Mesenchymal stem cell (in vitro differentiated cells and primary cell): ENCODE data around the gene ACE.

Source experiments
- DNase-seq: peaks from one replicate; pipeline ENCODE4 v3.0.0-alpha.2; 2013
- H2AFZ ChIP-seq: one replicate; pipeline ENCODE4 v1.6.1; 2013; ENCODE audit warnings: low read depth, mild to moderate bottlenecking, control low read depth, inconsistent platforms, low read length, moderate library complexity
- H2AK5ac ChIP-seq: 2 replicates; pipeline ENCODE4 v1.6.1; 2013; ENCODE audit warnings: low read length, moderate library complexity, mild to moderate bottlenecking, inconsistent platforms; ENCODE audit not compliant: severe bottlenecking
- H2BK120ac ChIP-seq: one replicate; pipeline ENCODE4 v1.6.1; 2013; ENCODE audit warnings: low read depth, mild to moderate bottlenecking, inconsistent platforms, low read length, moderate library complexity
- H2BK12ac ChIP-seq, 2 experiments: one replicate each; pipeline ENCODE4 v1.6.1; 2013; ENCODE audit warnings: inconsistent platforms in 2 of 2, low read length in 2 of 2, mild to moderate bottlenecking in 2 of 2, moderate library complexity in 2 of 2, control low read depth in 1 of 2
- H2BK15ac ChIP-seq: one replicate; pipeline ENCODE4 v1.6.1; 2013; ENCODE audit warnings: mild to moderate bottlenecking, low read depth, inconsistent platforms; ENCODE audit not compliant: poor library complexity, severe bottlenecking
- H2BK5ac ChIP-seq: 2 replicates; pipeline ENCODE4 v1.6.1; 2013; ENCODE audit warnings: low read depth, mild to moderate bottlenecking, low read length, control low read depth, inconsistent platforms; ENCODE audit not compliant: poor library complexity, severe bottlenecking
- H3K14ac ChIP-seq, 2 experiments: one replicate each; pipeline ENCODE4 v1.6.1; 2013; ENCODE audit warnings: inconsistent platforms in 2 of 2, low read length in 2 of 2, control low read depth in 1 of 2, mild to moderate bottlenecking in 1 of 2, moderate library complexity in 1 of 2
- H3K18ac ChIP-seq, 2 experiments: one replicate each; pipeline ENCODE4 v1.6.1; 2013; ENCODE audit warnings: inconsistent platforms in 2 of 2, low read length in 2 of 2, control low read depth in 1 of 2, low read depth in 1 of 2, mild to moderate bottlenecking in 1 of 2
- H3K23ac ChIP-seq, 2 experiments: one replicate each; pipeline ENCODE4 v1.6.1; 2013; ENCODE audit warnings: inconsistent platforms in 2 of 2, low read length in 2 of 2, mild to moderate bottlenecking in 2 of 2, moderate library complexity in 2 of 2, control low read depth in 1 of 2
- H3K27ac ChIP-seq: 2 replicates; pipeline ENCODE4 v1.5.1; 2013; ENCODE audit warnings: mild to moderate bottlenecking, moderate library complexity, low read length, control low read depth, inconsistent platforms; ENCODE audit not compliant: poor library complexity, severe bottlenecking
- H3K27me3 ChIP-seq, 2 experiments: 2 replicates each; pipeline versions ENCODE4 v1.6.1 to v1.7.0; 2013; ENCODE audit warnings: low read length in 2 of 2, mild to moderate bottlenecking in 2 of 2, moderate library complexity in 2 of 2, control low read depth in 1 of 2, inconsistent platforms in 1 of 2; ENCODE audit not compliant: control insufficient read depth in 1 of 2, insufficient read depth in 1 of 2
- H3K36me3 ChIP-seq, 2 experiments: 2 replicates each; pipeline versions ENCODE4 v1.6.1 to v1.7.0; 2013; ENCODE audit warnings: low read length in 2 of 2, control low read depth in 1 of 2, inconsistent platforms in 1 of 2, low read depth in 1 of 2, mild to moderate bottlenecking in 1 of 2; ENCODE audit not compliant: insufficient read depth in 2 of 2, control insufficient read depth in 1 of 2
- H3K4ac ChIP-seq, 2 experiments: one replicate each; pipeline ENCODE4 v1.6.1; 2013; ENCODE audit warnings: inconsistent platforms in 2 of 2, low read length in 2 of 2, mild to moderate bottlenecking in 2 of 2, moderate library complexity in 2 of 2, control low read depth in 1 of 2, low read depth in 1 of 2
- H3K4me1 ChIP-seq: 2 replicates; pipeline ENCODE4 v1.6.1; 2013; ENCODE audit warnings: low read depth, low read length, control low read depth; ENCODE audit not compliant: control insufficient read depth, insufficient read depth
- H3K4me2 ChIP-seq: 2 replicates; pipeline ENCODE4 v1.6.1; 2013; ENCODE audit warnings: low read length, mild to moderate bottlenecking, inconsistent platforms; ENCODE audit not compliant: poor library complexity, severe bottlenecking
- H3K4me3 ChIP-seq, 2 experiments: 2 replicates each; pipeline versions ENCODE4 v1.5.1 to v1.7.0; 2013; ENCODE audit warnings: low read length in 2 of 2, mild to moderate bottlenecking in 2 of 2, control low read depth in 1 of 2, low read depth in 1 of 2; ENCODE audit not compliant: insufficient read depth in 1 of 2
- H3K79me1 ChIP-seq: replicated peaks from 2 replicates; pipeline ENCODE4 v1.6.1; 2013; ENCODE audit warnings: mild to moderate bottlenecking, control low read depth, low read length, inconsistent platforms; ENCODE audit not compliant: poor library complexity, severe bottlenecking
- H3K9ac ChIP-seq: 2 replicates; pipeline ENCODE4 v1.7.0; 2013; ENCODE audit warnings: mild to moderate bottlenecking, low read length, moderate library complexity
- H3K9me3 ChIP-seq: 2 replicates; pipeline ENCODE4 v1.7.0; 2013; ENCODE audit warnings: mild to moderate bottlenecking, low read length; ENCODE audit not compliant: control insufficient read depth
- H4K8ac ChIP-seq: one replicate; pipeline ENCODE4 v1.6.1; 2013; ENCODE audit warnings: inconsistent platforms, mild to moderate bottlenecking, low read length, moderate library complexity
- H4K91ac ChIP-seq: one replicate; pipeline ENCODE4 v1.6.1; 2013; ENCODE audit warnings: mild to moderate bottlenecking, low read length, inconsistent platforms
- WGBS: methylation state at CpG from one replicate; pipeline ENCODE4 v1.1.7; 2013; ENCODE audit warnings: mixed read lengths; 5-methylcytosine and 5-hydroxymethylcytosine counted together

The ACE gene

DNA sequence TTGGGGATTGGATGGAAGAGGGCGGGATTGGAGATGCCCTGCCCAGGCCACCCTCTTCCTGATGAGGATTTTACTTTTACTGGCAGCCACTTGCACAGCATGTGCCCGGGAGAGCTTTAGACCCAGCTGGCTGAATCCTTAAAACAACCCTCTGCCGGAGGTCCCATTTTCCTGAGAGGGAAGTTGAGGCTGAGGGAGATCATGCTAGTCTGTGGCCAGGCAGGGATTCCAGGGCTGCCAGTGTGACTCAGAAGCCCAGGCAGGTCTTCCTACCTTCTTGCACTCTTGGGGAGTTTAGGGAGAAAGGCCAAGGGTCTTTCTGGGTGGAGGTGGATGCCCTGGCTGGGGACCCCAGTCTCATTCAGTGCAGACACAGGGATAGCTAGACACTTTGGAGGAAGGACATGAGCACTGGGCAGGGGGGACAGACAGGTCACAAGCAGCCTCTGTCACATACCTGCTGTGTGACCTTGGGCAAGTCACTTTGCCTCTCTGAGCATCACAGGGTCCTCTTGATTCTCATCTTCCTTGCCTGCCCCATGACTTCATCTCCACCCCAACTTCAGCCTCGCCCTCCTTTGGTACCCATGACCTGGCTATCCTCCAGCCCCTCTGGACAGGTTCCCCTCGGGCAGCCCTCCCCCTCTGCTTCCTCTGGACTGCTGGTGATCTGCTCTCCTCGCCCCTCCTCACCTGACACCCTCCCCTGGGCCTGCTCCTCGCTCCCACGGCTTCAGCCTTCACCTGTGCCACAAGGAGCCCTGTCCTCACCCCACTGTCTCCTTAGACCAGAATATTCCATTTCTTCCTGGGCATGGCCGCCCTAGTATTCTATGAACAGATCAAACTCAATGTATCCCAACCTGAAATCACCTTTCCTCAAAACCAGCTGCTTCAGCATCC, 62.1 kb downstream of the ACE start:
- Histone ChIP-seq H4K91ac (no peak overlapping the region), H3K18ac (no peak overlapping the region), H3K4me1 (peaks cover 6% of the 10 kb centered on the region), H2BK120ac (no peak overlapping the region), H3K9ac (no peak overlapping the region), H4K8ac (no peak overlapping the region), H3K27ac (no peak overlapping the region), H3K14ac (no peak overlapping the region), H2BK15ac (no peak overlapping the region), H2BK12ac (no peak overlapping the region), H3K4ac (no peak overlapping the region), H2BK5ac (no peak overlapping the region), H2AFZ (no peak overlapping the region), H2AK5ac (no peak overlapping the region), H3K27me3 (peaks cover 28 to 64% of the 10 kb centered on the region in 2 experiments), H3K4me3 (no peak overlapping the region), H3K36me3 (no peaks in the 10 kb centered on the region), H3K9me3 (no peaks in the 10 kb centered on the region), H3K4me2 (no peak overlapping the region), H3K23ac (peak overlapping the region in 1 of 2 experiments; percentile 81), H3K79me1 (no peaks in the 10 kb centered on the region)
- no peak for DNase-seq
- WGBS, result 69% methylated on average over 9 of the region's 9 CpGs

DNA sequence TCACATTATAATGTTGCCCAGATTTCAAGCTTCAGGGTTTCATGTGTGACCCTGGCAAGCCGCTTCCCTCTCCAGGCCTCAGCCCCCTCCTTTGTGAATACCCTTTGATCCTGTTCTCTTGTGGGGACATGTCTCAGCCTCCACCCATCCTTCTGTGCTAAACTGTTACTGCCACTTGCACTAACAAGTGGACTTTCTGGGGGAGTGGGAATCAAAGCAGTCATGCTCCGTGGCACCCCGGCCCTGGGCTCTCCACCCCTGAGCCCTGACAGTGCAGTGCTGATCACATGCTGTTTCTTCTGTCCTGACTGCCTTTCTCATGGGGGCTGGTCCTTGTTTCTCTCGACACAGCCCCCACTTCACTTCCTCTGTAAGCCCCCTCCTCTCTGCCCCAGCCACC, 63.7 kb downstream of the ACE start:
- no peak overlapping the region for H4K91ac ChIP-seq
- H2BK120ac ChIP-seq, result no peak overlapping the region
- H4K8ac ChIP-seq, result no peak overlapping the region
- H3K79me1 ChIP-seq, result no peaks in the 10 kb centered on the region
- no peak overlapping the region for H3K4ac ChIP-seq
- H3K4me3 ChIP-seq, result no peak overlapping the region
- no peak for DNase-seq
- peaks cover 26 to 51% of the 10 kb centered on the region in 2 experiments for H3K27me3 ChIP-seq
- no peak overlapping the region for H3K27ac ChIP-seq
- no peak overlapping the region for H2BK5ac ChIP-seq
- no peak overlapping the region for H3K9ac ChIP-seq
- WGBS, result 64% methylated on average over 4 of the region's 4 CpGs
- H3K18ac ChIP-seq, result no peak overlapping the region
- no peak overlapping the region for H2BK15ac ChIP-seq
- peaks cover 6% of the 10 kb centered on the region for H3K4me1 ChIP-seq
- H2AFZ ChIP-seq, result no peak overlapping the region
- no peak overlapping the region for H3K23ac ChIP-seq
- no peak overlapping the region for H3K4me2 ChIP-seq
- H3K14ac ChIP-seq, result no peak overlapping the region
- H3K9me3 ChIP-seq, result no peaks in the 10 kb centered on the region
- H2BK12ac ChIP-seq, result no peak overlapping the region
- no peak overlapping the region for H2AK5ac ChIP-seq
- no peaks in the 10 kb centered on the region for H3K36me3 ChIP-seq

DNA sequence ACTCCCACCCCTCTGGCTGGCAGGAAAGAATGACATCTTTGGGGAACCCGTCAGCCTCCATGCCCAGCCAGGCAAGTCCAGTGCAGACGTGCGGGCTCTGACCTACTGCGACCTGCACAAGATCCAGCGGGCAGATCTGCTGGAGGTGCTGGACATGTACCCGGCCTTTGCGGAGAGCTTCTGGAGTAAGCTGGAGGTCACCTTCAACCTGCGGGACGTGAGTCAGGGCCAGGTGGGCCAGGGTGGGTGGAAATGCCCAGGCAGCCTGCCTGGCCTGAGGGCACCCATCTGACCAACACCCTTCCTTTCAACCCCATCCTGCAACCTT, 65.3 kb downstream of the ACE start:
- Histone ChIP-seq H2BK5ac (no peak overlapping the region), H3K4ac (no peak overlapping the region), H3K4me2 (no peak overlapping the region), H4K8ac (no peak overlapping the region), H2AFZ (no peak overlapping the region), H3K18ac (no peak overlapping the region), H3K9me3 (no peaks in the 10 kb centered on the region), H3K23ac (no peak overlapping the region), H2BK12ac (no peak overlapping the region), H4K91ac (no peak overlapping the region), H3K9ac (no peak overlapping the region), H3K79me1 (no peaks in the 10 kb centered on the region), H3K27me3 (peaks cover 24 to 47% of the 10 kb centered on the region in 2 experiments), H3K4me3 (peak overlapping the region in 1 of 2 experiments; percentile 3), H3K14ac (no peak overlapping the region), H2BK15ac (no peak overlapping the region), H2AK5ac (no peak overlapping the region), H3K4me1 (peaks cover 6% of the 10 kb centered on the region), H3K36me3 (no peaks in the 10 kb centered on the region), H2BK120ac (no peak overlapping the region), H3K27ac (no peak overlapping the region)
- no peak for DNase-seq
- 94% methylated on average over 9 of the region's 9 CpGs for WGBS

DNA sequence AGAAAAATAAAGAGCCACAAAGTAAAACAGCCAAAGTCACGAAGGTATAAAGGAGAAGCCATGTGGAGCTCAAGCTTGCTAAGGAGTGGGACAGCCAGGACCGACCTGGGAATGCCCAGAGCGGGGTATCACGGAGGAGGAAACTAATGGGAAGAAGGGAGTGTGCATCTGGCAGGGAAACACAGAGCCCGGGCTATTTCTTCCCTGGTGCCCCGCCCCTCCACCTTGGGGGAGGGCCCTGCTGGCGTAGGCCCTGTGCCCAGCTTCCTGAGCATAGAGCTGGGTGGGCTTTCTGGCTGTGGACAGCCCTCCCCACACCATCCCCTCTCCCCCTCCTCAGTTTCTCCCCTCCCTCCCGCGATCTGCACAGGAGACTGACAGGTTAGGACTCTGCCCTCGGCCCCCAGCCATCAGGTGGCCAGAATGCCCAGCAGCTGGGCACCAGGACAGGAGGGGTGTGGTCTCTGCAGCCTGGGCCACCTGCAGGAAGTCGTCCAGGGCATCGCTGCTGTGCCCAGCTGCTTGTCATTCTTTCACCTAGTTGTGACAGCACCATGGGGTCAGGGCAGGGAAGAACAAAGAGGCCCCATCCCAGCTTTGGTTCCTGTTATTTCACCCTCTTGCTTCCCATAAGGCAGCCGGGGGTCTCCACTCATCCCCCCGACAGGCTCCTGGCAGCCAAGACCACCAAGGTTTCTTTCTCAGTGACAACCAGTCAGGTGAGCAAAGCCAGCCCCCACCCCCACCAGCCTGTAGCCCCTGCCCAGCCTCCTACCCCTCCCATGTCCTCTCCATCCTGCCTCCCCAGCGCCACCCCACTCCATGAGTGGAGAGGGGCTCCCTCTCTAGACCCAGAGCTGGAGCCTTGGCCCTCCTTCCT, 66.3 kb downstream of the ACE start:
- Histone ChIP-seq H3K79me1 (no peaks in the 10 kb centered on the region), H3K27ac (no peak overlapping the region), H2BK5ac (no peak overlapping the region), H4K8ac (no peak overlapping the region), H2BK12ac (no peak overlapping the region), H2BK120ac (no peak overlapping the region), H3K4me1 (peaks cover 5% of the 10 kb centered on the region), H3K36me3 (no peaks in the 10 kb centered on the region), H4K91ac (no peak overlapping the region), H3K27me3 (peaks cover 24 to 37% of the 10 kb centered on the region in 2 experiments), H3K4ac (no peak overlapping the region), H2AK5ac (no peak overlapping the region), H3K9ac (no peak overlapping the region), H3K4me2 (no peak overlapping the region), H3K4me3 (no peak overlapping the region), H3K9me3 (no peaks in the 10 kb centered on the region), H2AFZ (no peak overlapping the region), H3K23ac (no peak overlapping the region), H2BK15ac (no peak overlapping the region), H3K18ac (no peak overlapping the region), H3K14ac (no peak overlapping the region)
- WGBS, result 82% methylated on average over 13 of the region's 15 CpGs
- DNase-seq, result no peak
